ENCODE measurements around the gene PTEN.

- TF ChIP-seq CTCF (conservative IDR thresholded peaks at IDR 0.05; ENCODE audit: low read length) (no peak), EZH2phosphoT487 (IDR thresholded peaks at IDR 0.05; ENCODE audit: borderline replicate concordance) (no peak)
Observed at GRCh38 chr10:87860816-87861403, 2.5 kb upstream of the PTEN start.
